Nephron progenitor cell (in vitro differentiated cells): Measurements from ENCODE around the gene KCNQ1.

Experiments
- DNase-seq: peaks from one replicate; pipeline ENCODE4 v3.0.0; 2021
- H3K27ac Mint-ChIP-seq: 2 replicates; pipeline ENCODE4 v1.8.0; 2021; ENCODE audit warnings: mild to moderate bottlenecking, moderate library complexity, mixed read lengths
- H3K27me3 Mint-ChIP-seq: 2 replicates; pipeline ENCODE4 v1.8.0; 2021; ENCODE audit warnings: mild to moderate bottlenecking, low read depth, mixed read lengths; ENCODE audit not compliant: poor library complexity
- H3K36me3 Mint-ChIP-seq: 2 replicates; pipeline ENCODE4 v1.8.0; 2021; ENCODE audit warnings: low read depth, mixed read lengths
- H3K4me1 Mint-ChIP-seq: 2 replicates; pipeline ENCODE4 v1.8.0; 2021; ENCODE audit warnings: mixed read lengths
- H3K4me3 Mint-ChIP-seq: 2 replicates; pipeline ENCODE4 v1.8.0; 2021; ENCODE audit warnings: mild to moderate bottlenecking, moderate library complexity, mixed read lengths
- H3K9me3 Mint-ChIP-seq: 2 replicates; pipeline ENCODE4 v1.8.0; 2021; ENCODE audit warnings: mild to moderate bottlenecking, moderate library complexity, mixed read lengths
- CTCF ChIP-seq: fragments of 200-600 bp; sonication (generic); IDR thresholded peaks from 2 replicates; pipeline ENCODE4 v1.5.0; 2021; ENCODE audit warnings: antibody characterized with exemption

KCNQ1 gene

GRCh38 chr11:2426221-2426620 is 18.6 kb upstream of the KCNQ1 start:
- H3K27ac Mint-ChIP-seq = no peak overlapping the region
- DNase-seq = no peak
- no peak for TF ChIP-seq CTCF

GRCh38 chr11:2426826-2427521 is 17.8 kb upstream of the KCNQ1 start:
- no peak overlapping the region for H3K4me3 Mint-ChIP-seq
- H3K27me3 Mint-ChIP-seq = peaks cover 4% of the 10 kb centered on the region
- TF ChIP-seq CTCF = no peak
- H3K36me3 Mint-ChIP-seq = no peaks in the 10 kb centered on the region
- no peaks in the 10 kb centered on the region for H3K4me1 Mint-ChIP-seq
- no peaks in the 10 kb centered on the region for H3K9me3 Mint-ChIP-seq
- no peak for DNase-seq
- no peak overlapping the region for H3K27ac Mint-ChIP-seq

More at GRCh38 chr11:2426221-2426620, 18.6 kb upstream of the KCNQ1 start:
- peaks cover 4% of the 10 kb centered on the region for H3K27me3 Mint-ChIP-seq
- no peak overlapping the region for H3K4me3 Mint-ChIP-seq
- H3K36me3 Mint-ChIP-seq = no peaks in the 10 kb centered on the region
- H3K9me3 Mint-ChIP-seq = no peaks in the 10 kb centered on the region
- no peaks in the 10 kb centered on the region for H3K4me1 Mint-ChIP-seq

DNA sequence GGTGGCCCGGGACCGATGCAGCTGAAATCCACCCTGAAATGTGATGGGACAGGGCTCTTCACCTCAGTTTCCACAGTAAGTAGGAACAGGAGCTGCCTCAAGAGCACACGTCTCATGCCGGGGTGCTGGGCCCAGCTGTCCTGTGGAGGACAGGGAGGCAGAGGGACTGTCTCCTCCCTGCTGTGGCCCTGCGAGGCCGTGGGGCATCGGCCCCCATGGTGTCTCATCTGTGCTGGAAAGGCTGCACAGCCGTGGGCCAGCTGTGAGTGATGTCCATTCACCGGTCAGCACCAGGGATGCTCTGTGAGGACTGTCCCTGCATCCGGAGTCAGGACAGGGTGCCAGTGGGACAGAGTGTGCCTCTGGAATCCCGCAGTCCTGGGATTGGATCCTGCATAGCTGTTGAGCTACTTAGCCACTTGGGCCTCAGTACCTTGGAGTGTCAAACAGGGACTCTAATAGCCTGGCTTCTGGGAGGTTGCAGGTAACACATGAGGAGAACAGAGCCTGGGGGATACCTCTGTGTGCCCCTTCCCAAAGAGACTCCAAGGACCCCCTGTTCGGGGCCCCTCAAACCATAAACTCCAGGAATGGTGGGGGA is 17.0 kb upstream of the KCNQ1 start:
- no peaks in the 10 kb centered on the region for H3K9me3 Mint-ChIP-seq
- peaks cover 4% of the 10 kb centered on the region for H3K27me3 Mint-ChIP-seq
- no peaks in the 10 kb centered on the region for H3K4me1 Mint-ChIP-seq
- no peaks in the 10 kb centered on the region for H3K36me3 Mint-ChIP-seq
- no peak overlapping the region for H3K27ac Mint-ChIP-seq
- no peak overlapping the region for H3K4me3 Mint-ChIP-seq
- no peak for DNase-seq
- TF ChIP-seq CTCF = no peak

DNA sequence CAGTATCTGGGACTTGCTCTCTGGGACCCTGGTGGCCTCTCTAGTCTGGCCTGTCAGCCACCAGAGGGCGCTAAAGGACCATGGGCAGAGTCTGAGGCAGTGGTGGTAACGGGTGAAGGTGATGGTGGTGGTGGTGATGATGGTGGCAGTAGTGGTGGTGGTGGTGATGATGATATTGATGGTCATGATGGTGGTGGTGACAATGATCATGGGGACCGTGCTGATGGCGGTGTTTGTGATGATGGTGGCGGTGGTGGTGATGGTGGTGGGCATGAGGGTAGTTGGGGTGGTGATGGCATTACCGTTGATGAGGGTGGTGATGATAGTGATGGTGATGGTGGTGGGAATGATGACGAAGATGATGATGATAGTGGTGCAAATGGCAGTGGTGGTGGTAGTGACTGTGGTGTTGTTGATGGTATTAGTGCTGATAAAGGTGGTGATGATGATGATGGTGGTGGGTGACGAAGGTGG is 16.4 kb upstream of the KCNQ1 start:
- H3K27me3 Mint-ChIP-seq = peaks cover 4% of the 10 kb centered on the region
- TF ChIP-seq CTCF = peak; percentile 78
- no peaks in the 10 kb centered on the region for H3K36me3 Mint-ChIP-seq
- peak; percentile 88 for DNase-seq
- no peaks in the 10 kb centered on the region for H3K9me3 Mint-ChIP-seq
- H3K27ac Mint-ChIP-seq = no peak overlapping the region
- no peak overlapping the region for H3K4me3 Mint-ChIP-seq
- H3K4me1 Mint-ChIP-seq = no peaks in the 10 kb centered on the region

- TF ChIP-seq CTCF = no peak
- no peak for DNase-seq
- no peaks in the 10 kb centered on the region for H3K9me3 Mint-ChIP-seq
- H3K27ac Mint-ChIP-seq = no peak overlapping the region
- no peak overlapping the region for H3K4me3 Mint-ChIP-seq
- peaks cover 5% of the 10 kb centered on the region for H3K27me3 Mint-ChIP-seq
- no peaks in the 10 kb centered on the region for H3K36me3 Mint-ChIP-seq
- no peaks in the 10 kb centered on the region for H3K4me1 Mint-ChIP-seq
These were observed 13.4 kb upstream of the KCNQ1 start for GRCh38 chr11:2431395-2431794.
